ENCODE data around the gene SPEG.

Gene SPEG

GRCh38 chr2:219447242-219448098 lies 12.8 kb downstream of the SPEG start:
- no peak overlapping the region for H3K4me3 ChIP-seq (ENCODE audit: low read length)
- no peaks in the 10 kb centered on the region for H3K79me2 ChIP-seq (ENCODE audit: control insufficient read depth, low read length)
- H3F3A ChIP-seq (ENCODE audit: control insufficient read depth, insufficient read depth): no peaks in the 10 kb centered on the region
- H3K27ac ChIP-seq (ENCODE audit: low read depth, low read length): no peak overlapping the region
- no peak overlapping the region for H3K4me2 ChIP-seq (ENCODE audit: low read length)
- H3K36me3 ChIP-seq (ENCODE audit: control insufficient read depth, low read length): no peaks in the 10 kb centered on the region
- peaks cover 7% of the 10 kb centered on the region for H3K4me1 ChIP-seq (ENCODE audit: control insufficient read depth, low read length)
- H3K9me3 ChIP-seq (ENCODE audit: control insufficient read depth, insufficient read depth, low read length): no peaks in the 10 kb centered on the region
- H3K27me3 ChIP-seq (ENCODE audit: control insufficient read depth, low read length): peaks cover 22% of the 10 kb centered on the region
- H4K20me1 ChIP-seq (ENCODE audit: control insufficient read depth, insufficient read depth, low read depth, low read length): no peaks in the 10 kb centered on the region
- no peaks in the 10 kb centered on the region for H3K9me2 ChIP-seq (replicated peaks; ENCODE audit: control insufficient read depth, low read length)
- TF ChIP-seq EZH2phosphoT487 (IDR thresholded peaks at IDR 0.05; ENCODE audit: borderline replicate concordance, low read length): no peak
- no peak for TF ChIP-seq CTCF (IDR thresholded peaks at IDR 0.05; ENCODE audit: low read depth, low read length, poor library complexity, severe bottlenecking)

- Histone ChIP-seq H4K20me1 (ENCODE audit: control insufficient read depth, insufficient read depth, low read depth, low read length) (no peaks in the 10 kb centered on the region), H3K27me3 (ENCODE audit: control insufficient read depth, low read length) (peaks cover 18% of the 10 kb centered on the region), H3K9me2 (replicated peaks; ENCODE audit: control insufficient read depth, low read length) (no peaks in the 10 kb centered on the region), H3K79me2 (ENCODE audit: control insufficient read depth, low read length) (no peaks in the 10 kb centered on the region), H3K4me2 (ENCODE audit: low read length) (no peak overlapping the region), H3K36me3 (ENCODE audit: control insufficient read depth, low read length) (no peaks in the 10 kb centered on the region), H3K27ac (ENCODE audit: low read depth, low read length) (no peak overlapping the region), H3K4me1 (ENCODE audit: control insufficient read depth, low read length) (peaks cover 7% of the 10 kb centered on the region), H3F3A (ENCODE audit: control insufficient read depth, insufficient read depth) (no peaks in the 10 kb centered on the region), H3K9me3 (ENCODE audit: control insufficient read depth, insufficient read depth, low read length) (no peaks in the 10 kb centered on the region), H3K4me3 (ENCODE audit: low read length) (no peak overlapping the region)
- TF ChIP-seq EZH2phosphoT487 (IDR thresholded peaks at IDR 0.05; ENCODE audit: borderline replicate concordance, low read length): no peak
- TF ChIP-seq CTCF (IDR thresholded peaks at IDR 0.05; ENCODE audit: low read depth, low read length, poor library complexity, severe bottlenecking): no peak
Measured at GRCh38 chr2:219448099-219448775, 13.6 kb downstream of the SPEG start.

- H3K4me1 ChIP-seq (ENCODE audit: control insufficient read depth, low read length): peaks cover 7% of the 10 kb centered on the region
- no peaks in the 10 kb centered on the region for H3K79me2 ChIP-seq (ENCODE audit: control insufficient read depth, low read length)
- no peaks in the 10 kb centered on the region for H3K36me3 ChIP-seq (ENCODE audit: control insufficient read depth, low read length)
- H3K27ac ChIP-seq (ENCODE audit: low read depth, low read length): no peak overlapping the region
- no peaks in the 10 kb centered on the region for H3F3A ChIP-seq (ENCODE audit: control insufficient read depth, insufficient read depth)
- no peak overlapping the region for H3K4me2 ChIP-seq (ENCODE audit: low read length)
- H3K27me3 ChIP-seq (ENCODE audit: control insufficient read depth, low read length): peaks cover 15% of the 10 kb centered on the region
- H3K9me2 ChIP-seq (replicated peaks; ENCODE audit: control insufficient read depth, low read length): no peaks in the 10 kb centered on the region
- no peaks in the 10 kb centered on the region for H3K9me3 ChIP-seq (ENCODE audit: control insufficient read depth, insufficient read depth, low read length)
- H3K4me3 ChIP-seq (ENCODE audit: low read length): no peak overlapping the region
- no peak for TF ChIP-seq CTCF (IDR thresholded peaks at IDR 0.05; ENCODE audit: low read depth, low read length, poor library complexity, severe bottlenecking)
- TF ChIP-seq EZH2phosphoT487 (IDR thresholded peaks at IDR 0.05; ENCODE audit: borderline replicate concordance, low read length): no peak
- no peaks in the 10 kb centered on the region for H4K20me1 ChIP-seq (ENCODE audit: control insufficient read depth, insufficient read depth, low read depth, low read length)
Measured at GRCh38 chr2:219448776-219449341, 14.2 kb downstream of the SPEG start.

Measured in DOHH2 (cell line).